PC-3 (cell line): Measurements from ENCODE around the gene AJM1.

Experiments
- EZH2 ChIP-seq: fragments of 300-600 bp; sonication (generic); IDR thresholded peaks from one replicate; pipeline ENCODE4 v1.6.1; 2017; ENCODE audit warnings: antibody characterized with exemption, mild to moderate bottlenecking, low read length; ENCODE audit not compliant: unreplicated experiment
- TF ChIP-seq, protein P1 (sequence below): fragments of 300-600 bp; sonication (generic); conservative IDR thresholded peaks from 2 replicates; pipeline ENCODE4 v1.5.1; 2017; ENCODE audit warnings: antibody characterized with exemption, low read depth, mild to moderate bottlenecking, low read length

GRCh38 chr9:136876476-136876875 is 34.2 kb downstream of the AJM1 start:
- TF ChIP-seq, protein P1, sequence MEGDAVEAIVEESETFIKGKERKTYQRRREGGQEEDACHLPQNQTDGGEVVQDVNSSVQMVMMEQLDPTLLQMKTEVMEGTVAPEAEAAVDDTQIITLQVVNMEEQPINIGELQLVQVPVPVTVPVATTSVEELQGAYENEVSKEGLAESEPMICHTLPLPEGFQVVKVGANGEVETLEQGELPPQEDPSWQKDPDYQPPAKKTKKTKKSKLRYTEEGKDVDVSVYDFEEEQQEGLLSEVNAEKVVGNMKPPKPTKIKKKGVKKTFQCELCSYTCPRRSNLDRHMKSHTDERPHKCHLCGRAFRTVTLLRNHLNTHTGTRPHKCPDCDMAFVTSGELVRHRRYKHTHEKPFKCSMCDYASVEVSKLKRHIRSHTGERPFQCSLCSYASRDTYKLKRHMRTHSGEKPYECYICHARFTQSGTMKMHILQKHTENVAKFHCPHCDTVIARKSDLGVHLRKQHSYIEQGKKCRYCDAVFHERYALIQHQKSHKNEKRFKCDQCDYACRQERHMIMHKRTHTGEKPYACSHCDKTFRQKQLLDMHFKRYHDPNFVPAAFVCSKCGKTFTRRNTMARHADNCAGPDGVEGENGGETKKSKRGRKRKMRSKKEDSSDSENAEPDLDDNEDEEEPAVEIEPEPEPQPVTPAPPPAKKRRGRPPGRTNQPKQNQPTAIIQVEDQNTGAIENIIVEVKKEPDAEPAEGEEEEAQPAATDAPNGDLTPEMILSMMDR, result no peak
- no peak for TF ChIP-seq EZH2
